ENCODE data around the gene MAP3K12. TPM values are rescaled to one million over a fixed set of nuclear protein-coding genes. Genes with fewer than 3 reads are reported as not detected.
A peak's percentile ranks its signal among the peaks of the same experiment; 100 is the strongest.

The MAP3K12 gene
- total RNA-seq, 2 experiments from 2014 or later, result 7.2 to 13.4 TPM

- Histone ChIP-seq H3K36me3 (ENCODE audit: insufficient read depth, low read length) (peaks cover 24% of the 10 kb centered on the region; the same call in 1 of the 2 replicates), H3K4me1 (ENCODE audit: insufficient read depth, low read length, poor library complexity, severe bottlenecking) (peaks cover 33% of the 10 kb centered on the region), H2AFZ (ENCODE audit: low read length) (no peak overlapping the region), H3K79me2 (ENCODE audit: insufficient read depth, low read depth, low read length) (peaks cover 23% of the 10 kb centered on the region), H3K4me2 (ENCODE audit: low read length) (peak overlapping the region; percentile 96), H3K27ac (ENCODE audit: low read depth, low read length, poor library complexity, severe bottlenecking) (peak overlapping the region; percentile 77), H3K4me3 (ENCODE audit: low read depth, low read length, poor library complexity, severe bottlenecking) (peak overlapping the region; percentile 77), H3K9me3 (ENCODE audit: low read length) (no peaks in the 10 kb centered on the region), H3K9me2 (ENCODE audit: insufficient read depth, low read length) (no peaks in the 10 kb centered on the region), H4K20me1 (ENCODE audit: insufficient read depth, low read length) (no peaks in the 10 kb centered on the region)
- POLR2A ChIA-PET, result interaction anchor here (1.0 kb wide), 2 partner anchors 11 to 27 kb away, joined by 3 read pairs; no protein-coding TSS in a partner anchor
- intact Hi-C loops (cut with micrococcal nuclease; ENCODE audit: unreplicated experiment), result loop anchor here (10.0 kb wide), 1 partner anchor 298 kb away; the partner anchor contains the start of gene ITGB7
- CTCF ChIA-PET (ENCODE audit: unreplicated experiment), result interaction anchor here (1.7 kb wide), 1 partner anchor 123 kb away, joined by 5 read pairs; no protein-coding TSS in a partner anchor
- no peak for DNase-seq (ENCODE audit: low spot score)
- BruUV-seq (replicated peaks), result no TSS peak
- TF ChIP-seq, protein P1, sequence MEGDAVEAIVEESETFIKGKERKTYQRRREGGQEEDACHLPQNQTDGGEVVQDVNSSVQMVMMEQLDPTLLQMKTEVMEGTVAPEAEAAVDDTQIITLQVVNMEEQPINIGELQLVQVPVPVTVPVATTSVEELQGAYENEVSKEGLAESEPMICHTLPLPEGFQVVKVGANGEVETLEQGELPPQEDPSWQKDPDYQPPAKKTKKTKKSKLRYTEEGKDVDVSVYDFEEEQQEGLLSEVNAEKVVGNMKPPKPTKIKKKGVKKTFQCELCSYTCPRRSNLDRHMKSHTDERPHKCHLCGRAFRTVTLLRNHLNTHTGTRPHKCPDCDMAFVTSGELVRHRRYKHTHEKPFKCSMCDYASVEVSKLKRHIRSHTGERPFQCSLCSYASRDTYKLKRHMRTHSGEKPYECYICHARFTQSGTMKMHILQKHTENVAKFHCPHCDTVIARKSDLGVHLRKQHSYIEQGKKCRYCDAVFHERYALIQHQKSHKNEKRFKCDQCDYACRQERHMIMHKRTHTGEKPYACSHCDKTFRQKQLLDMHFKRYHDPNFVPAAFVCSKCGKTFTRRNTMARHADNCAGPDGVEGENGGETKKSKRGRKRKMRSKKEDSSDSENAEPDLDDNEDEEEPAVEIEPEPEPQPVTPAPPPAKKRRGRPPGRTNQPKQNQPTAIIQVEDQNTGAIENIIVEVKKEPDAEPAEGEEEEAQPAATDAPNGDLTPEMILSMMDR (conservative IDR thresholded peaks at IDR 0.05; ENCODE audit: low read length), result no peak
- TF ChIP-seq EZH2phosphoT487 (IDR thresholded peaks at IDR 0.05; ENCODE audit: borderline replicate concordance, low read depth, low read length), result no peak
These were observed 3.1 kb upstream of the MAP3K12 start for GRCh38 chr12:53502331-53502730.

- H3K4me2 ChIP-seq (ENCODE audit: low read length), result peak overlapping the region; percentile 96
- POLR2A ChIA-PET, result interaction anchor here (0.6 to 3.2 kb wide), 16 partner anchors 9 to 399 kb away, joined by 3 to 14 read pairs (median 4); partner anchors contain the start of gene AAAS
- H3K79me2 ChIP-seq (ENCODE audit: insufficient read depth, low read depth, low read length), result peaks cover 23% of the 10 kb centered on the region
- no peaks in the 10 kb centered on the region for H3K9me3 ChIP-seq (ENCODE audit: low read length)
- H3K9me2 ChIP-seq (ENCODE audit: insufficient read depth, low read length), result no peaks in the 10 kb centered on the region
- H4K20me1 ChIP-seq (ENCODE audit: insufficient read depth, low read length), result no peaks in the 10 kb centered on the region
- peak overlapping the region; percentile 44; the same call in 1 of the 2 replicates for H2AFZ ChIP-seq (ENCODE audit: low read length)
- TSS peak; percentile 54 for BruUV-seq (replicated peaks)
- peaks cover 39% of the 10 kb centered on the region for H3K4me1 ChIP-seq (ENCODE audit: insufficient read depth, low read length, poor library complexity, severe bottlenecking)
- peak overlapping the region; percentile 77 for H3K4me3 ChIP-seq (ENCODE audit: low read depth, low read length, poor library complexity, severe bottlenecking)
- CTCF ChIA-PET (ENCODE audit: unreplicated experiment), result interaction anchor here (1.2 to 1.9 kb wide), 6 partner anchors 10 to 256 kb away, joined by 3 to 8 read pairs (median 6); partner anchors contain the start of gene AAAS
- intact Hi-C loops (cut with micrococcal nuclease; ENCODE audit: unreplicated experiment), result loop anchor here (2.0 to 10.0 kb wide), 3 partner anchors 123 to 297 kb away; partner anchors contain the start of gene ITGB7
- DNase-seq (ENCODE audit: low spot score), result no peak
- H3K36me3 ChIP-seq (ENCODE audit: insufficient read depth, low read length), result peaks cover 20% of the 10 kb centered on the region; the same call in 1 of the 2 replicates
- H3K27ac ChIP-seq (ENCODE audit: low read depth, low read length, poor library complexity, severe bottlenecking), result peak overlapping the region; percentile 77
- TF ChIP-seq, protein P1 (conservative IDR thresholded peaks at IDR 0.05; ENCODE audit: low read length), result no peak
- no peak for TF ChIP-seq EZH2phosphoT487 (IDR thresholded peaks at IDR 0.05; ENCODE audit: borderline replicate concordance, low read depth, low read length)
These were observed 2.4 kb upstream of the MAP3K12 start for GRCh38 chr12:53501615-53502181.
